Skeletal muscle tissue (tissue), 4 donors: ENCODE measurements around the gene CD63. TPM values are rescaled to one million over a fixed set of nuclear protein-coding genes. Genes with fewer than 3 reads are reported as not detected.

ENCODE experiments used
- H3K27ac ChIP-seq: one replicate; pipeline ENCODE4 v1.7.0; 2013; ENCODE audit warnings: mild to moderate bottlenecking, low read depth, low read length, inconsistent platforms
- H3K27me3 ChIP-seq, 3 donors: one replicate each; pipeline ENCODE4 v1.7.0; 2013; ENCODE audit warnings: low read length in 3 of 3; ENCODE audit not compliant: control insufficient read depth in 3 of 3, insufficient read depth in 3 of 3
- H3K36me3 ChIP-seq, 3 donors: one replicate each; pipeline ENCODE4 v1.7.0; 2013; ENCODE audit warnings: low read length in 3 of 3; ENCODE audit not compliant: control insufficient read depth in 3 of 3, insufficient read depth in 3 of 3
- H3K4me1 ChIP-seq, 3 donors: one replicate each; pipeline ENCODE4 v1.7.0; 2013; ENCODE audit warnings: low read length in 3 of 3, mild to moderate bottlenecking in 3 of 3; ENCODE audit not compliant: control insufficient read depth in 3 of 3, insufficient read depth in 3 of 3
- H3K4me3 ChIP-seq, 3 donors: one replicate each; pipeline ENCODE4 v1.7.0; 2013; ENCODE audit warnings: low read length in 3 of 3
- H3K9ac ChIP-seq, 3 donors: one replicate each; pipeline ENCODE4 v1.7.0; 2013; ENCODE audit warnings: low read length in 3 of 3, mild to moderate bottlenecking in 3 of 3, moderate library complexity in 2 of 3, low read depth in 1 of 3
- H3K9me3 ChIP-seq, 3 donors: one replicate each; pipeline ENCODE4 v1.7.0; 2013; ENCODE audit warnings: low read length in 3 of 3; ENCODE audit not compliant: control insufficient read depth in 3 of 3
- total RNA-seq: library from RNA; depleted of rRNA; stranded (reverse); fragments of >200 nt; gene quantifications from one replicate; pipeline ENCODE4 v1.2.3, GENCODE V29; 2014
- donor health status: Osteomylitis.

CD63 gene
- total RNA-seq, 1 donor from 2014 or later, result 1,640 TPM

DNA sequence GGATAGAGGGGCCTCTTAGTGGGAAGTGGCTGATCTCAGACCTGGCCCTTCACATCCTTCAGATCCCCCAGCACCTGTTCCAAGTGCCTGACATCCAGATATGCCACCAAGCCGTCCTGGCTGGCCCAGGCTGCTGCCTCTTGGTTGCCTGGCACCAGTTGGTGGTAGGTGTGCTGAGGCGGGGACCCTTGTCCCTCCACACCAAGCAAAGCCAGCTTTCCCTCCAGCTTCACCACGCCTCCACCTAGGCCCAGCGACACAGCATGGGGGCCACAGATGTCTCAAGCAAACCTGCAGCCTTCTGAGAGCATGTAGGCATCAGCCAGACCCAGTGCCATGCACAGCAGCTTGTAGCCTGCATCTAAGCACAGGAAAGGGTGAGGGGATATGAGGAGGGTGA, 3.5 kb upstream of the CD63 start:
- peaks cover 25 to 29% (median 25%) of the 10 kb centered on the region in 3 donors for H3K4me1 ChIP-seq
- H3K4me3 ChIP-seq, result no peak overlapping the region
- peak overlapping the region in 2 of 3 donors; percentile 33 to 54 for H3K9ac ChIP-seq
- peaks cover 2 to 3% (median 3%) of the 10 kb centered on the region in 3 donors for H3K36me3 ChIP-seq
- no peaks in the 10 kb centered on the region for H3K27me3 ChIP-seq
- no peaks in the 10 kb centered on the region for H3K9me3 ChIP-seq
- H3K27ac ChIP-seq, result no peak overlapping the region

DNA sequence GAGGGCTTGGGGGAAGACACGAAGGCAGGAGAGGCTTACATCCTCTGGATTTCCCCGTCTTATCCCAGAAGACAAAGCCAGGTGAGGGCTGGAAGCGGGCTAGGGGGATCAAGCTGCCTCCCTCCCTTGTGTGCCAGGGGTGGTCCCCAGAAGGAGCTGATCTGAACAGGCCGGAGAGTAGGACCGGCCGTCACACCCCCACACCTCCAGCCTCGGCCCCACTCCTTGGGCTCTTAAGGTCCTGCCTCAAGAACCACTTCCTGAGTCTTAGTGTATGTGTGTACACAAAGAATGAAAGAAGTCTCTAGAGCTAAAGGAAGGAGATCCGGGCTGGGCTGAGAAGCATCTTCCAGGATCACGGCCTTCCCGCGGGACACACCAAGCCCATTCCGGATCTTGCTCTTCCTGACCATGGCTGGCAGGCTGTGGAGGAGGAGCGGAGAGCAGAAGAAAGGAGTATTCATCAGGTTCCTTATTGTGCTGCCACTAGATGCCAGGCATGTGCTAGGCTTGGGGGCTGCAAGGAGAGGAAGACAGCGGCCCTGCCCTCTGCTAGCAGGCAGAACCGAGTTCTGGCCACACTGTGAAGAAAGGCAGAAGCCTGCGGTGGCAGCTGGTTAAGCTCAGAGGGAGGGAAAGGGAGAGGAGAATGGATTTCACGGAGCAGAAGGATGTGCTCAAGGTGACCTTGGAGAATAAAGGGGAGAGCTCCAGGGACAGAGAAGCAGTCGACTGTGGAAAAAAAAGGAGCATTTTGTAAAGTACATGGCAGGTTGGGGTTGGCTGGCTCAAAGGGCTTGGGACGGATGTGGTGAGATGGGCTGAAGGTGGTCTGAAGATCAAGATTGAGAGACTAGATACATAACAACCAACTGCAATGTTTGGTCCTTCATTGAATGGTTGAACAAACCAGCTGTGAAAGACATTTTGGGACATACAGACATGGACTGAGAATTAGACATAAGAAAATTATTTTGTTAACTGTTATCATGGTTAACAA, 1.3 kb upstream of the CD63 start:
- peak overlapping the region; percentile 99 to 100 (median 100) for H3K9ac ChIP-seq
- no peaks in the 10 kb centered on the region for H3K27me3 ChIP-seq
- H3K9me3 ChIP-seq, result no peaks in the 10 kb centered on the region
- H3K4me1 ChIP-seq, result peaks cover 39 to 42% (median 39%) of the 10 kb centered on the region in 3 donors
- H3K36me3 ChIP-seq, result peaks cover 18 to 24% (median 23%) of the 10 kb centered on the region in 3 donors
- peak overlapping the region; percentile 100 for H3K27ac ChIP-seq
- peak overlapping the region; percentile 93 to 94 (median 93) for H3K4me3 ChIP-seq

DNA sequence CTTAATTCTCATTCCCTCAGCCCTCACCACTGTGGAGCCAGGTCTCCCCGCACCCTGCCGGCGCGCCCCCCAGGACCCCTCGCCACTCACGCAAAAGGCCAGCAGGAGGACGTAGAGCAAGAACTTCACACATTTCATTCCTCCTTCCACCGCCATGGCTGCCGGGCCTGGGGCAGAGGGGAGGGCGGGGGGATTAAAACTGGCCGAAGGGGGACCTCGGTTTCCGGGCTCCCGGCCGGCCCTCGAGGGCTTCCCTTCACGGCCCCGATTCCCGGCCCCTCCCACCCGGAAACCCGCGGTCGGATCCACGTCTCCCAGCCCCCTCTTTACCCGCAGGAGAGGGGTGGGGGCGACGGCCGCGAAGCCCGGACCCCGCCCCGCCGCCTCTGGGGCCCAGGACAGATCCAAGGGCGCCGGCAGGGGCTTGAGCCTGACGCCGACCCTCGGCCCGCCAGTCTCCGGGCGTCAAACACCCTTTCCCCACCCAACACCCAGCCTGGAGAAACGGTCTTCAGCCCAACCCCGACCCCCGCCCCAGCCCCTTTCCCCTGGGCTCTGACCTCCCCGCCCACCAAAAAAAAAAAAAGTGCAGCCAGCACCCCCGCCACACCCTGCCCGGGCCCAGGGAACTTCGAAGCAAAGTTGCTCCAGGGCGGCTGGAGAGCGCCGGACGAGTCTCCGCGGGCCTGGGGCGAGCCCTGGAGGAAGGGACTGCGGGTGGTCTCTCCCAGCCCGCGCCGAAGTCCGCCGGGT, 447 bp downstream of the CD63 start:
- Histone ChIP-seq H3K36me3 (peaks cover 32 to 37% (median 36%) of the 10 kb centered on the region in 3 donors), H3K9me3 (no peaks in the 10 kb centered on the region), H3K4me1 (peaks cover 56 to 58% (median 57%) of the 10 kb centered on the region in 3 donors), H3K27me3 (no peaks in the 10 kb centered on the region), H3K27ac (peak overlapping the region; percentile 100), H3K9ac (peak overlapping the region; percentile 88 to 100 (median 99)), H3K4me3 (peak overlapping the region; percentile 86 to 94 (median 93))

DNA sequence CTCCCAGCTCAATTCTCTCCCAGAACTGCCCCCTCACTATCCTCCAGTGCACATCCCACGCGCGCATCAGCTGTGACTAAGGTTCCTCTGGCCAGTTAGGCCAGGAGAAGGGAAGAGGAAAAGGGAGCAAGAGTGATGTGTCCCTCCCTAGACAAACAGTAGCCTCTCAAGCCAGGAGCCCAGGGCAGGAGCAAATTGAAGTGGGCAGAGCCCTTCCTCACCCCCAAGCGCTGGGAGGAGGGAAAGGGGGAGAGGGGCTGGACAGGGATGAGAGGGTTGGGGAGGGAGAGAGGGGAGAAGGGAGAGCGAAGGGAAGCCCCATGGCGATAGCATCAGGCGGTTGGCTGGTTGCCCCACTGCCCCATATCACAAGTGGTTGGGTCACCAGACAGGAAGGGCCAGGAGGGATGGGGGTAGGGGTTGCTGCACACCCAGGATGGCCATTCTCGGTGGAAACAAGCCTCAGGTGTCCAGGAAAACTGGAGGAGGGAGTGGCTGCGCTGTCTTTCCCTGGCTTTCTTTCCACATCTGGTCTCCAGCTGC, 1.1 kb downstream of the CD63 start:
- Histone ChIP-seq H3K4me3 (peak overlapping the region; percentile 86 to 94 (median 93)), H3K4me1 (peaks cover 60 to 64% (median 63%) of the 10 kb centered on the region in 3 donors), H3K27me3 (no peaks in the 10 kb centered on the region), H3K9ac (peak overlapping the region; percentile 88 to 100 (median 99)), H3K9me3 (no peaks in the 10 kb centered on the region), H3K27ac (peak overlapping the region; percentile 100), H3K36me3 (peaks cover 35 to 39% (median 36%) of the 10 kb centered on the region in 3 donors)

DNA sequence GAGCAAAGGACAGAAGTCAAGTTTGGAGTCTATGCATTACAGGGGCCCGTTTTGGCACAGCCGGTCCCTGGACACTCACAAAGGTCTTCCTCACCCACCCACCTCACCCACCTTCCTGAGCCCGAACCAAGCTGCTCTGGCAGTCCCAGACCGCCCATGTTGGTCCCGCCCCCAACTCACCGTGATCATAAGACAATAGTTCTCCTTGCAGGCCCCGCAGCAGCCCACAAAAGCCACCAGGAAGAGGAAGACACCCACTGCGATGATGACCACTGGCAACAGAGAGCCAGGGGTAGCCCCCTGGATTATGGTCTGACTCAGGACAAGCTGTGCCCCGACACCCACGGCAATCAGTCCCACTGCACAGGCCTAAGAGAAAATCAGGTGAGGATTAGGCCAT, 1.8 kb downstream of the CD63 start:
- H3K9ac ChIP-seq, result peak overlapping the region; percentile 88 to 100 (median 99)
- H3K4me1 ChIP-seq, result peaks cover 60 to 64% (median 64%) of the 10 kb centered on the region in 3 donors
- H3K36me3 ChIP-seq, result peaks cover 33 to 39% (median 36%) of the 10 kb centered on the region in 3 donors

DNA sequence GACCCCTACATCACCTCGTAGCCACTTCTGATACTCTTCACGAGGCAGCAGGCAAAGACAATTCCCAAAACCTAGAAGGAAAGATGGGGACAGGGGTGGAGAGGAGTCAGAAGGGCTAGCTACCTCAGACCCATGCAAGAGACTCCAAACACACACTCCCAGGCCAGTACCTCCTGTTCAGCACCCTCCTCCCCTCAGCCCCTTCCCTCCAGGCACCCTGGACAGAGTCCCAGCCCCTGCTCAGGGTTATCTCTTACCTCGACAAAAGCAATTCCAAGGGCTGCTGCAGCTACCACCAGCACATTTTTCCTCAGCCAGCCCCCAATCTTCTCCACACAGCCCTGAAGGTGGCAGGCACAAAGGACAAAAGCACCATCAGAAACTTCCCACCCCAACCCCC, 3.3 kb downstream of the CD63 start:
- no peak overlapping the region for H3K27ac ChIP-seq
- peak overlapping the region in 1 of 3 donors; percentile 16 for H3K9ac ChIP-seq
- H3K4me3 ChIP-seq, result no peak overlapping the region
- peaks cover 33 to 39% (median 36%) of the 10 kb centered on the region in 3 donors for H3K36me3 ChIP-seq
- peaks cover 70 to 78% (median 75%) of the 10 kb centered on the region in 3 donors for H3K4me1 ChIP-seq
- no peaks in the 10 kb centered on the region for H3K27me3 ChIP-seq
- H3K9me3 ChIP-seq, result no peaks in the 10 kb centered on the region

More for the DNA sequence above, 1.8 kb downstream of the CD63 start:
- Histone ChIP-seq H3K27me3 (no peaks in the 10 kb centered on the region), H3K27ac (peak overlapping the region; percentile 100), H3K4me3 (peak overlapping the region; percentile 86 to 94 (median 93)), H3K9me3 (no peaks in the 10 kb centered on the region)

DNA sequence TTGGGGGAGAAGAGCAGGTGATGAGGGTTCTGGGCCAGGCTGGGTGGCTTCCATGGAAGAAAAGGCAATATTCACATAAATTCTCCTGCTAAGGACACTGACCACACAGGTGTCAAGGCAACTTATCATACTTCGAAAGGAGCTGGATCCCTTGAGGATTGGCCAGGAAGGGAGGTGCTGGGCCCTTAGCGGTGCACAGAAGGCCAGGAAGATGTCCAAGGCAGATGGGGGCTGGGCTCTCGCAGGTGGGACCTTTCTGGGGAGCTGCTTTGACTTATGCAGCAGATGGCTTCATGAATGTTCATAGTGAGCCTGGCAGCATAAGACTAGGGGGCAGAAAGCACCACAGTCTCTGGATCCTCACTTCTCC, 3.9 kb downstream of the CD63 start:
- no peak overlapping the region for H3K9ac ChIP-seq
- no peaks in the 10 kb centered on the region for H3K9me3 ChIP-seq
- no peaks in the 10 kb centered on the region for H3K27me3 ChIP-seq
- H3K27ac ChIP-seq, result peak overlapping the region; percentile 25
- H3K4me1 ChIP-seq, result peaks cover 70 to 78% (median 75%) of the 10 kb centered on the region in 3 donors
- peaks cover 33 to 39% (median 36%) of the 10 kb centered on the region in 3 donors for H3K36me3 ChIP-seq
- no peak overlapping the region for H3K4me3 ChIP-seq

DNA sequence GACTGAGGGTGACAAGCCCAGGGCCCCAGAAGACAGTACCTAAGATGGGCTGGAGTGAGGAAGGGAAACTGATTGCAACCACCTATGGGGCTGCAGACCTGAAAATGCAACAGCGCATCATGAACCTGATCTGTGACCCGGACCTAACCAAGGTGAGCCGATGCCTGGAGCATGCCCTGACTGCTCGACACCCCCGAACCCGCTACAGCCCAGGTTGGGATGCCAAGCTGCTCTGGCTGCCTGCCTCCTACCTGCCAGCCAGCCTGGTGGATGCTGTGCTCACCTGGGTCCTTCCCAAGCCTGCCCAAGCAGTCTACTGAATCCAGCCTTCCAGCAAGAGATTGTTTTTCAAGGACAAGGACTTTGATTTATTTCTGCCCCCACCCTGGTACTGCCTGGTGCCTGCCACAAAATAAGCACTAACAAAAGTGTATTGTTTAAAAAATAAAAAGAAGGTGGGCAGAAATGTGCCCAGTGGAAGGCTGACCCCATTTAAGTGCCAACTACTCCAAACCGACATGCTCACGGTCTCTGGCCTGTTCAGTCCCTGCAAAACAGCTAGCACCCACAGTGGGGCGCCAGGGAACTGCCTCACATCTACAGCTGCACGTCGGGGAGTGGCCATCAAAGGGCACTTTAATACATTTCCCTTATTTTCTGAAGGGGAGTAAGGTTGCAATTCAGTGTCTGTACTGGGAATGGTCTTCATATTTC, 4.4 kb downstream of the CD63 start:
- Histone ChIP-seq H3K27me3 (no peaks in the 10 kb centered on the region), H3K27ac (peak overlapping the region; percentile 25), H3K4me1 (peaks cover 71 to 80% (median 75%) of the 10 kb centered on the region in 3 donors), H3K36me3 (peaks cover 33 to 39% (median 36%) of the 10 kb centered on the region in 3 donors), H3K4me3 (no peak overlapping the region), H3K9ac (peak overlapping the region in 1 of 3 donors; percentile 57), H3K9me3 (no peaks in the 10 kb centered on the region)
